IgD-negative memory B cell (primary cell): ENCODE data around the gene KLKB1. TPM values are rescaled to one million over a fixed set of nuclear protein-coding genes. Genes with fewer than 3 reads are reported as not detected.

Experiments
- H3K27ac Mint-ChIP-seq, 3 donors: one replicate each; pipeline ENCODE4 v1.8.0; 2020 to 2022; ENCODE audit warnings: mild to moderate bottlenecking in 3 of 3, mixed read lengths in 3 of 3, moderate library complexity in 1 of 3
- H3K27me3 Mint-ChIP-seq: one replicate; pipeline ENCODE4 v1.8.0; 2021; ENCODE audit warnings: mixed read lengths
- H3K36me3 Mint-ChIP-seq: one replicate; pipeline ENCODE4 v1.8.0; 2020; ENCODE audit warnings: mild to moderate bottlenecking, mixed read lengths
- H3K4me1 Mint-ChIP-seq, 3 donors: one replicate each; pipeline ENCODE4 v1.8.0; 2020 to 2022; ENCODE audit warnings: mixed read lengths in 3 of 3, mild to moderate bottlenecking in 1 of 3
- H3K4me3 Mint-ChIP-seq, 4 donors: one replicate each; pipeline ENCODE4 v1.8.0; 2020 to 2022; ENCODE audit warnings: mild to moderate bottlenecking in 4 of 4, mixed read lengths in 4 of 4, moderate library complexity in 3 of 4
- H3K9me3 Mint-ChIP-seq, 3 donors: one replicate each; pipeline ENCODE4 v1.8.0; 2020 to 2021; ENCODE audit warnings: mixed read lengths in 3 of 3, mild to moderate bottlenecking in 1 of 3
- polyA plus RNA-seq: library from polyadenylated mRNA; unstranded; fragments of 300-500 nt; fragmentation: Illumina TruSeq; gene quantifications from one replicate; pipeline ENCODE4 v1.2.3, GENCODE V29; 2021

The KLKB1 gene
- polyA plus RNA-seq, 1 donor from 2014 or later = 0.23 TPM

- H3K4me3 Mint-ChIP-seq = no peak overlapping the region
- peaks cover 0 to 1% (median 1%) of the 10 kb centered on the region in 3 donors for H3K4me1 Mint-ChIP-seq
- peaks cover 8% of the 10 kb centered on the region for H3K27me3 Mint-ChIP-seq
- no peaks in the 10 kb centered on the region for H3K36me3 Mint-ChIP-seq
- peaks cover 0 to 3% (median 0%) of the 10 kb centered on the region in 3 donors for H3K9me3 Mint-ChIP-seq
- no peak overlapping the region for H3K27ac Mint-ChIP-seq
Observed at GRCh38 chr4:186299291-186299690, 72.0 kb downstream of the KLKB1 start.

GRCh38 chr4:186300659-186301390 is 73.5 kb downstream of the KLKB1 start:
- H3K27me3 Mint-ChIP-seq = peaks cover 13% of the 10 kb centered on the region
- no peak overlapping the region for H3K27ac Mint-ChIP-seq

GRCh38 chr4:186304216-186304615 is 76.9 kb downstream of the KLKB1 start:
- H3K9me3 Mint-ChIP-seq = peaks cover 0 to 3% (median 0%) of the 10 kb centered on the region in 3 donors
- H3K27me3 Mint-ChIP-seq = peaks cover 5% of the 10 kb centered on the region
- H3K36me3 Mint-ChIP-seq = no peaks in the 10 kb centered on the region
- no peak overlapping the region for H3K4me3 Mint-ChIP-seq
- no peaks in the 10 kb centered on the region for H3K4me1 Mint-ChIP-seq
- no peak overlapping the region for H3K27ac Mint-ChIP-seq

More at GRCh38 chr4:186300659-186301390, 73.5 kb downstream of the KLKB1 start:
- peaks cover 0 to 1% (median 1%) of the 10 kb centered on the region in 3 donors for H3K4me1 Mint-ChIP-seq
- no peaks in the 10 kb centered on the region for H3K36me3 Mint-ChIP-seq
- H3K9me3 Mint-ChIP-seq = peaks cover 0 to 3% (median 0%) of the 10 kb centered on the region in 3 donors
- H3K4me3 Mint-ChIP-seq = peak overlapping the region in 1 of 4 donors; percentile 53

- no peaks in the 10 kb centered on the region for H3K4me1 Mint-ChIP-seq
- peaks cover 0 to 3% (median 0%) of the 10 kb centered on the region in 3 donors for H3K9me3 Mint-ChIP-seq
- H3K4me3 Mint-ChIP-seq = no peak overlapping the region
- H3K27me3 Mint-ChIP-seq = peaks cover 5% of the 10 kb centered on the region
- no peak overlapping the region for H3K27ac Mint-ChIP-seq
- no peaks in the 10 kb centered on the region for H3K36me3 Mint-ChIP-seq
Observed at GRCh38 chr4:186304866-186305505, 77.7 kb downstream of the KLKB1 start.

- Mint-ChIP-seq H3K9me3 (no peaks in the 10 kb centered on the region), H3K36me3 (no peaks in the 10 kb centered on the region), H3K4me1 (no peaks in the 10 kb centered on the region), H3K27ac (no peak overlapping the region), H3K4me3 (no peak overlapping the region), H3K27me3 (peaks cover 5% of the 10 kb centered on the region)
Observed at GRCh38 chr4:186307497-186307896, 80.2 kb downstream of the KLKB1 start.

GRCh38 chr4:186307916-186308315 is 80.6 kb downstream of the KLKB1 start:
- no peaks in the 10 kb centered on the region for H3K9me3 Mint-ChIP-seq
- no peak overlapping the region for H3K4me3 Mint-ChIP-seq
- no peaks in the 10 kb centered on the region for H3K36me3 Mint-ChIP-seq
- H3K4me1 Mint-ChIP-seq = no peaks in the 10 kb centered on the region
- H3K27me3 Mint-ChIP-seq = peaks cover 5% of the 10 kb centered on the region
- no peak overlapping the region for H3K27ac Mint-ChIP-seq

Other genes starting within 250 kb of the KLKB1 start
- not detected for gene TLR3, start 158.4 kb upstream of the KLKB1 start, polyA plus RNA-seq
- not detected for gene FAM149A, start 122.8 kb upstream of the KLKB1 start, polyA plus RNA-seq
- gene CYP4V2, start 35.9 kb upstream of the KLKB1 start, polyA plus RNA-seq = 18.9 TPM
- gene F11, start 38.7 kb downstream of the KLKB1 start, polyA plus RNA-seq = not detected